Brain microvascular endothelial cell (primary cell): ENCODE results near the gene ZXDC.

Experiments used
- DNase-seq: peaks from one replicate; pipeline ENCODE4 v3.0.0-alpha.2; 2020
- H3K27ac ChIP-seq: fragments of 250-450 bp; sonication (Bioruptor Pico); 2 replicates; pipeline ENCODE4 v1.5.1; 2020; ENCODE audit warnings: mild to moderate bottlenecking, moderate library complexity
- H3K27me3 ChIP-seq: fragments of 250-450 bp; sonication (Bioruptor Pico); replicated peaks from 2 replicates; pipeline ENCODE4 v1.5.1; 2020; ENCODE audit warnings: mild to moderate bottlenecking
- H3K36me3 ChIP-seq: fragments of 250-450 bp; sonication (Bioruptor Pico); replicated peaks from 2 replicates; pipeline ENCODE4 v1.5.1; 2020; ENCODE audit warnings: mild to moderate bottlenecking
- H3K4me3 ChIP-seq: 2 replicates; pipeline ENCODE4 v1.5.1; 2011; ENCODE audit warnings: low read depth, mild to moderate bottlenecking, control low read depth, low read length, moderate library complexity
- in situ Hi-C: cut with HindIII; loops from 2 replicates; pipeline ENCODE4 v1.10.0; 2017; ENCODE audit warnings: low sequenced_read_pairs, low pct_ligation_motif_present
- TF ChIP-seq, protein P1 (sequence below): IDR thresholded peaks from 2 replicates; pipeline ENCODE4 v1.5.1; 2011; ENCODE audit warnings: low read depth, mild to moderate bottlenecking, moderate library complexity, low read length, control low read depth, inconsistent platforms; ENCODE audit errors: missing control alignments

ZXDC gene

DNA sequence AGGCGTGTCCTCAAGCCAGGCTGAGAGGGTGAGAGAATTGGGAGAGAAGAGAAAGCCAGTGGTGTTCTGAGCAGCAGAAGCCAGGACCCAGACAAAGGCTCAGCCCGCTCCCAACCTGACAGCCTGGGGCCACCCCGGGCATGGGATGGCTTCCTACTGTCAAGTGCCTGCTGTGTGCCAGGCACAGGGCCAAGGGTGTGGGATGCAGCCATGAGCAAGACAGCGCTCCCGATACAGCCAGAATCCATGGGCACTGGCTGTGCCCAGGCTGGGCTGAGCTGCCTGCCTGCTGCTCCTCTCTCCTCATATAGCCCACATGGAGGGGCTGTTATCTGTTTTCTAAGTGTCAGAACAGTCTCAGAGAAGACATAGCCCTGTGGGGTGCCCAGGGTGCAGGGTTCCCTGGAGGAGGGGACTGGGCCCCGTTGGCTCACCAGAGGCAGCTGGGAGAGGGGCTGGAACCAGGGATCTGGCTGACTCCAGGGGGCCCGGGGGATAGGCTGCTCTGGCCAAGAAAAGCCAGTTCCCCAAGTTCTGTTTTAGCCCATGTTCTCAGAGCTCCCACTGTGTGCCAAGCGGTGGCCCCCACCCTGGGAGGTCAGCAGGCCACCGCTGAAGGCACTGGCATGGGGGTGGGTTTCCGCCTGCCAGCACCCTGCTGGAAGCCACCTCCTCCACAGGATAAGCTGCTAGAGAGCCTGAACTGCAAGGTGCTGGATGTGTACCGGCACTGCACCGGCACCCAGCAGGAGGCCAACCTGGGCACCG, 42.0 kb downstream of the ZXDC start:
- no peak overlapping the region for H3K27ac ChIP-seq
- no peaks in the 10 kb centered on the region for H3K36me3 ChIP-seq
- H3K27me3 ChIP-seq, result no peaks in the 10 kb centered on the region
- no peak for DNase-seq
- in situ Hi-C loops, result no loop called here
- TF ChIP-seq, protein P1, sequence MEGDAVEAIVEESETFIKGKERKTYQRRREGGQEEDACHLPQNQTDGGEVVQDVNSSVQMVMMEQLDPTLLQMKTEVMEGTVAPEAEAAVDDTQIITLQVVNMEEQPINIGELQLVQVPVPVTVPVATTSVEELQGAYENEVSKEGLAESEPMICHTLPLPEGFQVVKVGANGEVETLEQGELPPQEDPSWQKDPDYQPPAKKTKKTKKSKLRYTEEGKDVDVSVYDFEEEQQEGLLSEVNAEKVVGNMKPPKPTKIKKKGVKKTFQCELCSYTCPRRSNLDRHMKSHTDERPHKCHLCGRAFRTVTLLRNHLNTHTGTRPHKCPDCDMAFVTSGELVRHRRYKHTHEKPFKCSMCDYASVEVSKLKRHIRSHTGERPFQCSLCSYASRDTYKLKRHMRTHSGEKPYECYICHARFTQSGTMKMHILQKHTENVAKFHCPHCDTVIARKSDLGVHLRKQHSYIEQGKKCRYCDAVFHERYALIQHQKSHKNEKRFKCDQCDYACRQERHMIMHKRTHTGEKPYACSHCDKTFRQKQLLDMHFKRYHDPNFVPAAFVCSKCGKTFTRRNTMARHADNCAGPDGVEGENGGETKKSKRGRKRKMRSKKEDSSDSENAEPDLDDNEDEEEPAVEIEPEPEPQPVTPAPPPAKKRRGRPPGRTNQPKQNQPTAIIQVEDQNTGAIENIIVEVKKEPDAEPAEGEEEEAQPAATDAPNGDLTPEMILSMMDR, result no peak
- no peak overlapping the region for H3K4me3 ChIP-seq

DNA sequence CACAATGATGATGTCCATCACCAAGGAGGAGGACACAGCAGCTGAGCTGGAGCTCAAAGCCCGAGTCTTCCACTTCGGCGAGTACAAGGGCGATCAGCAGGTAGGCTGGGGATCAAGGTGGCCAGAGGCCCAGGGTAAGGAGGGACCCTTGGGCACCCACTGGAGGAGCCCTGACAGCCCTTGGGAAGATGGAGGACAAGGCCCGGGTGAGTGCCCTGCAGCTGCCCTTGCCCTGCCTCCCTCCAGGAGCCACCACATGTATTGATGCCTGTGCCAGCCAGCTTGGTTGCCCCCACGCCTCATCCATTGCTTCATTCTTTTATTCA, 42.6 kb downstream of the ZXDC start:
- in situ Hi-C loops, result no loop called here
- TF ChIP-seq, protein P1, result no peak
- DNase-seq, result no peak
- Histone ChIP-seq H3K27ac (no peak overlapping the region), H3K4me3 (no peak overlapping the region), H3K36me3 (no peaks in the 10 kb centered on the region), H3K27me3 (no peaks in the 10 kb centered on the region)

DNA sequence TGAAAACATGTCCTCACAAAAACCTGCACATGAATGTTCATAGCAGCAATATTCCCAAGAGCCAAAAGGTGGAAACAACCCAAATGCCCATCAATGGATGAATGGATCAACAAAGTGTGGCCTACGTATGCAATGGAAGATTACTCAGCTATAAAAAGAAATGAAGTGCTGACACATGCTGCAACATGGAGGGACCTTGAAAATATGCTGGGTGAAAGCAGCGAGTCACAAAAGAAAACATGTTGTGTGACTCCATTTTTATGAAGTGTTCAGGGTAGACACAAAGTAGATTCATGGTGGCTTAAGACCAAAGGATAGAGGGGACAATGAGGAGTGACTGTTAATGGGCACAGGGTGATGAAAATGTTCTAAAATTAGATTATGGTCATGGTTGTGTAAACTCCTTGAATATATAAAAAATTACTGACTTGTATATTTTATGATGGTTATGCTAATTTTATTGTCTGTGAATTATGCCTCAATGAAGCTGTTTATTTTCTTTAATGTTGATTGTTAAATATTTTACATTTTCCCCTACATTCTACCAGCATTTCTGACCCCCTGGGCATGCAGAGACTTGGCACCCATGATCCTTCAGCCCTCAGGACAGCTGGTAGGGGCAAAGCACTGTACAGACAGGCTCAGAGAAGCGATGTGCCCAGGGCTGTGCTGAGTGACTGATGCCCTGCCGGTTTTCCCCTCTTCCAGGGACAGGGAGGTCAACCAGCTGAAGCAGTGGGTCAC, 43.2 kb downstream of the ZXDC start:
- in situ Hi-C loops, result no loop called here
- TF ChIP-seq, protein P1, result no peak
- no peak overlapping the region for H3K27ac ChIP-seq
- no peaks in the 10 kb centered on the region for H3K36me3 ChIP-seq
- no peak overlapping the region for H3K4me3 ChIP-seq
- no peaks in the 10 kb centered on the region for H3K27me3 ChIP-seq
- no peak for DNase-seq

DNA sequence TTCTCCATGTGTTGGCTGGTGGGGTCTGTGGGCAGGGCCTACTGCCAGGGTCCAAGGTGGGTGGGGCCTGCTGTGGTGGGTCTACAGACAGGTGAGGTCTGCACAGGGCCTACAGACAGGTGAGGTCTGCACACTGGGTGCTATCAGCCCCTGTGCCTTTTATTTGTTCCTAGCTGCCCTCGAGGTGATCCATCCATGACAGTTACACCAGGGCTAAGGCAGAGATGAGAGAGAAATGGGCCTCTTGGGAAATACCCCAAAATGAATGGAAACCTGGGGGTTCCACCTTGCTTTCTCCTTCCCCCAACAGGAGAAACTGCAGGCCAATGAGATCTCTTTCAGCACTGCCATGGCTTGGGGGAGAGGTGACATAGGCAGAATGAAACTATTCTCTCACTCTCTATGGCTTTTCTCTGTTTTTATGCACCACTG, 44.6 kb downstream of the ZXDC start:
- no peak overlapping the region for H3K27ac ChIP-seq
- H3K4me3 ChIP-seq, result no peak overlapping the region
- DNase-seq, result no peak
- TF ChIP-seq, protein P1, result no peak
- no peaks in the 10 kb centered on the region for H3K27me3 ChIP-seq
- in situ Hi-C loops, result no loop called here
- no peaks in the 10 kb centered on the region for H3K36me3 ChIP-seq

DNA sequence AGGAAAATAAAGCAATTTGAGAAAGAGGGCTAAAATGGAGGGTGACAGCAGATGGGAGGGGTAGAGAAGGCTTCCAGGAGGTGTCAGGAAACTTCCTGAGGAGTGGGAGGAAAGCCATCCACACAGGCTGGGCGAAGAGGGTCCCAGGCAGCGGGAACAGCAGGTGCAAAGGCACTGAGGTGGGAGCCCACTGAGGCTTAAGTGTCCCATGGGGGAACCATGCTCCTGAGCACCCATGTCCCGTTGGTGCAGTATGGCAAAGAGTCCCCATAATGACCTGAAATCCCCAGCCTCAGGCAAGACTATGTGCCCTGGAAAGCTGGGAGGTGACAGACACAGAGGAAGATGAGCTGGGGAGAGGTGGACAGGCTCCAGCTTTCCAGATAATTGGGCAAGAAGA, 50.9 kb downstream of the ZXDC start:
- H3K27me3 ChIP-seq, result no peaks in the 10 kb centered on the region
- no peak overlapping the region for H3K27ac ChIP-seq
- TF ChIP-seq, protein P1, result no peak
- in situ Hi-C loops, result no loop called here
- no peak for DNase-seq
- no peak overlapping the region for H3K4me3 ChIP-seq
- no peaks in the 10 kb centered on the region for H3K36me3 ChIP-seq
